Measurements from ENCODE around the gene PRM1.

The PRM1 gene

GRCh38 chr16:11327277-11328171 lies 46.4 kb upstream of the PRM1 start:
- H3K27ac ChIP-seq, result no peak overlapping the region; the same call in 1 of the 2 replicates
- DNase-seq (ENCODE audit: low spot score), result no peak
- no peak for TF ChIP-seq CTCF (conservative IDR thresholded peaks at IDR 0.05; ENCODE audit: low read depth)
- ChIA-PET POLR2A (ENCODE audit: low non-redundant PET) (no interaction called here), CTCF (no interaction called here)

- CTCF ChIA-PET, result no interaction called here
- H3K27ac ChIP-seq, result no peak overlapping the region
- POLR2A ChIA-PET (ENCODE audit: low non-redundant PET), result no interaction called here
- DNase-seq (ENCODE audit: low spot score), result no peak
- TF ChIP-seq CTCF (conservative IDR thresholded peaks at IDR 0.05; ENCODE audit: low read depth), result no peak
Observed at GRCh38 chr16:11326737-11327276, 45.7 kb upstream of the PRM1 start.

- H3K27ac ChIP-seq, result no peak overlapping the region
- ChIA-PET POLR2A (ENCODE audit: low non-redundant PET) (no interaction called here), CTCF (interaction anchor here (0.7 kb wide), 1 partner anchor 169 kb away, joined by 4 read pairs; no protein-coding TSS in a partner anchor)
- TF ChIP-seq CTCF (conservative IDR thresholded peaks at IDR 0.05; ENCODE audit: low read depth), result no peak
- no peak for DNase-seq (ENCODE audit: low spot score)
Observed at GRCh38 chr16:11326084-11326736, 45.1 kb upstream of the PRM1 start.

GRCh38 chr16:11325404-11326083 lies 44.4 kb upstream of the PRM1 start:
- ChIA-PET CTCF (interaction anchor here (0.6 to 0.7 kb wide), 2 partner anchors 168 to 242 kb away, joined by 4 read pairs; no protein-coding TSS in a partner anchor), POLR2A (ENCODE audit: low non-redundant PET) (no interaction called here)
- H3K27ac ChIP-seq, result no peak overlapping the region
- no peak for DNase-seq (ENCODE audit: low spot score)
- TF ChIP-seq CTCF (conservative IDR thresholded peaks at IDR 0.05; ENCODE audit: low read depth), result no peak

- ChIA-PET CTCF (interaction anchor here (1.6 kb wide), 1 partner anchor 69 kb away, joined by 8 read pairs; no protein-coding TSS in a partner anchor), POLR2A (ENCODE audit: low non-redundant PET) (no interaction called here)
- DNase-seq (ENCODE audit: low spot score), result no peak
- TF ChIP-seq CTCF (conservative IDR thresholded peaks at IDR 0.05; ENCODE audit: low read depth), result no peak
- no peak overlapping the region for H3K27ac ChIP-seq
Observed at GRCh38 chr16:11323551-11324336, 42.6 kb upstream of the PRM1 start.

Measured in RWPE1 (cell line).